SU-DHL-6 (cell line): Measurements from ENCODE around the gene TMEM63B.

Experiments used
- H2AFZ ChIP-seq: fragments of 200-600 bp; sonication (generic); 2 replicates; pipeline ENCODE4 v1.6.1; 2014; ENCODE audit warnings: low read depth, mild to moderate bottlenecking, moderate library complexity, mixed read lengths, antibody characterized with exemption, low read length; ENCODE audit not compliant: severe bottlenecking
- H3F3A ChIP-seq: fragments of 200-600 bp; shearing (Covaris generic); 2 replicates; pipeline ENCODE4 v1.6.0; 2016; ENCODE audit warnings: antibody characterized with exemption, mild to moderate bottlenecking; ENCODE audit not compliant: insufficient read depth
- H3K27ac ChIP-seq: fragments of 200-600 bp; sonication (generic); 2 replicates; pipeline ENCODE4 v1.5.1; 2016; ENCODE audit warnings: low read depth, mild to moderate bottlenecking, low read length, moderate library complexity, mixed read lengths
- H3K27me3 ChIP-seq: fragments of 200-600 bp; sonication (generic), shearing (Covaris generic); 2 replicates; pipeline ENCODE4 v1.6.0; 2014; ENCODE audit warnings: mild to moderate bottlenecking, low read length
- H3K36me3 ChIP-seq: fragments of 200-600 bp; sonication (generic); 2 replicates; pipeline ENCODE4 v1.6.1; 2014; ENCODE audit warnings: mild to moderate bottlenecking, low read length, mixed read lengths
- H3K4me2 ChIP-seq: fragments of 300-600, 200-600 bp; shearing (Covaris generic), sonication (generic); 2 replicates; pipeline ENCODE4 v1.6.0; 2014; ENCODE audit warnings: low read length, low read depth, mild to moderate bottlenecking; ENCODE audit not compliant: poor library complexity, severe bottlenecking
- H3K4me3 ChIP-seq: fragments of 200-600 bp; sonication (generic); 2 replicates; pipeline ENCODE4 v1.5.1; 2014; ENCODE audit warnings: antibody characterized with exemption, low read length, mild to moderate bottlenecking, mixed read lengths; ENCODE audit not compliant: insufficient read depth, poor library complexity, severe bottlenecking
- H3K79me2 ChIP-seq: fragments of 200-600 bp; sonication (generic); 2 replicates; pipeline ENCODE4 v1.6.1; 2014; ENCODE audit warnings: mild to moderate bottlenecking, low read length, moderate library complexity; ENCODE audit not compliant: insufficient read depth
- H3K9ac ChIP-seq: fragments of 200-600 bp; sonication (generic); 2 replicates; pipeline ENCODE4 v1.7.0; 2014; ENCODE audit warnings: mild to moderate bottlenecking, low read length
- H3K9me2 ChIP-seq: fragments of 200-600 bp; sonication (generic); replicated peaks from 2 replicates; pipeline ENCODE4 v1.6.1; 2014; ENCODE audit warnings: low read length; ENCODE audit not compliant: insufficient read depth
- H3K9me3 ChIP-seq: fragments of 200-600 bp; sonication (generic); 2 replicates; pipeline ENCODE4 v1.6.1; 2014; ENCODE audit warnings: low read length, mixed read lengths; ENCODE audit not compliant: insufficient read depth
- H4K20me1 ChIP-seq: fragments of 200-600 bp; sonication (generic); 2 replicates; pipeline ENCODE4 v1.6.1; 2014; ENCODE audit warnings: low read depth, mild to moderate bottlenecking, antibody characterized with exemption, low read length, moderate library complexity, mixed read lengths
- EZH2phosphoT487 ChIP-seq: fragments of 200-600 bp; sonication (generic), shearing (Covaris generic); conservative IDR thresholded peaks from 2 replicates; pipeline ENCODE4 v1.6.1; 2018; ENCODE audit warnings: mild to moderate bottlenecking, antibody characterized with exemption, low read length, moderate library complexity, mixed read lengths
- TF ChIP-seq, protein P1 (sequence below): fragments of 200-600 bp; sonication (generic); IDR thresholded peaks from one replicate; pipeline ENCODE4 v1.5.1; 2017; ENCODE audit warnings: antibody characterized with exemption, mild to moderate bottlenecking, low read length, moderate library complexity; ENCODE audit not compliant: insufficient read depth, poor library complexity, severe bottlenecking

TMEM63B gene

GRCh38 chr6:44102527-44102926 is 24.8 kb upstream of the TMEM63B start:
- H3K79me2 ChIP-seq = peaks cover 6% of the 10 kb centered on the region; the same call in 1 of the 2 replicates
- H3K9me3 ChIP-seq = no peaks in the 10 kb centered on the region
- no peak overlapping the region for H3K4me2 ChIP-seq
- H4K20me1 ChIP-seq = no peaks in the 10 kb centered on the region
- no peak overlapping the region for H3K9ac ChIP-seq
- no peak overlapping the region for H3K4me3 ChIP-seq
- H2AFZ ChIP-seq = no peak overlapping the region
- TF ChIP-seq, protein P1, sequence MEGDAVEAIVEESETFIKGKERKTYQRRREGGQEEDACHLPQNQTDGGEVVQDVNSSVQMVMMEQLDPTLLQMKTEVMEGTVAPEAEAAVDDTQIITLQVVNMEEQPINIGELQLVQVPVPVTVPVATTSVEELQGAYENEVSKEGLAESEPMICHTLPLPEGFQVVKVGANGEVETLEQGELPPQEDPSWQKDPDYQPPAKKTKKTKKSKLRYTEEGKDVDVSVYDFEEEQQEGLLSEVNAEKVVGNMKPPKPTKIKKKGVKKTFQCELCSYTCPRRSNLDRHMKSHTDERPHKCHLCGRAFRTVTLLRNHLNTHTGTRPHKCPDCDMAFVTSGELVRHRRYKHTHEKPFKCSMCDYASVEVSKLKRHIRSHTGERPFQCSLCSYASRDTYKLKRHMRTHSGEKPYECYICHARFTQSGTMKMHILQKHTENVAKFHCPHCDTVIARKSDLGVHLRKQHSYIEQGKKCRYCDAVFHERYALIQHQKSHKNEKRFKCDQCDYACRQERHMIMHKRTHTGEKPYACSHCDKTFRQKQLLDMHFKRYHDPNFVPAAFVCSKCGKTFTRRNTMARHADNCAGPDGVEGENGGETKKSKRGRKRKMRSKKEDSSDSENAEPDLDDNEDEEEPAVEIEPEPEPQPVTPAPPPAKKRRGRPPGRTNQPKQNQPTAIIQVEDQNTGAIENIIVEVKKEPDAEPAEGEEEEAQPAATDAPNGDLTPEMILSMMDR = no peak
- no peak for TF ChIP-seq EZH2phosphoT487
- no peaks in the 10 kb centered on the region for H3K9me2 ChIP-seq
- H3K27ac ChIP-seq = no peak overlapping the region
- H3K36me3 ChIP-seq = no peaks in the 10 kb centered on the region
- H3F3A ChIP-seq = peaks cover 7% of the 10 kb centered on the region
- H3K27me3 ChIP-seq = no peaks in the 10 kb centered on the region

GRCh38 chr6:44104481-44105021 is 22.8 kb upstream of the TMEM63B start:
- 0 out of 2 replicates have a peak, but pooled peaks cover 7% of the 10 kb centered on the region for H4K20me1 ChIP-seq
- no peaks in the 10 kb centered on the region for H3F3A ChIP-seq
- no peaks in the 10 kb centered on the region for H3K27me3 ChIP-seq
- H3K9me3 ChIP-seq = no peaks in the 10 kb centered on the region
- H3K9me2 ChIP-seq = no peaks in the 10 kb centered on the region
- TF ChIP-seq, protein P1 = no peak
- TF ChIP-seq EZH2phosphoT487 = no peak
- H3K4me3 ChIP-seq = no peak overlapping the region
- no peak overlapping the region for H2AFZ ChIP-seq
- H3K36me3 ChIP-seq = peaks cover 3% of the 10 kb centered on the region; the same call in 1 of the 2 replicates
- no peak overlapping the region for H3K4me2 ChIP-seq
- no peak overlapping the region for H3K9ac ChIP-seq
- no peak overlapping the region for H3K27ac ChIP-seq
- peaks cover 6% of the 10 kb centered on the region; the same call in 1 of the 2 replicates for H3K79me2 ChIP-seq

DNA sequence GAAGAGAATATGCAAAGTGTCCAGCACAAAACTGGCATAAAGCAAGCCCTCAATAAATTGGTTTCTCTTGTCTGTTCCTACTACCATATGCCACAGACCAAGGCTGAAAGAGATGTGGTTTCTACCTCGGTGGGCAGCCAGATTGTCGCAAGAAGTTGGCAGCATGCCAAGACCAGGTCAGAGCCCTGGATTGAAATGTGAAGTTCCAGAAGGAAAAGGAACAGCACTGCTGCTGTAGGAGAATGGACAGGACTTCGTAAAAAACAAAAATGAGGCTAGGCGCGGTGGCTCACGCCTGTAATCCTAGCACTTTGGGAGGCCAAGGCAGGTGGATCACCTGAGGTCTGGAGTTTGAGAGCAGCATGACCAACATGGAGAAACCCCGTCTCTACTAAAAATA is 22.2 kb upstream of the TMEM63B start:
- Histone ChIP-seq H3K36me3 (peaks cover 3% of the 10 kb centered on the region; the same call in 1 of the 2 replicates), H3K9ac (no peak overlapping the region), H3K79me2 (peaks cover 6% of the 10 kb centered on the region; the same call in 1 of the 2 replicates), H3K27ac (no peak overlapping the region), H3K9me2 (no peaks in the 10 kb centered on the region), H4K20me1 (0 out of 2 replicates have a peak, but pooled peaks cover 7% of the 10 kb centered on the region), H2AFZ (no peak overlapping the region), H3K9me3 (no peaks in the 10 kb centered on the region), H3K27me3 (no peaks in the 10 kb centered on the region), H3K4me2 (no peak overlapping the region), H3K4me3 (no peak overlapping the region), H3F3A (no peaks in the 10 kb centered on the region)
- no peak for TF ChIP-seq EZH2phosphoT487
- TF ChIP-seq, protein P1 = no peak
